Measurements from ENCODE around the gene KIAA1191.

The KIAA1191 gene

DNA sequence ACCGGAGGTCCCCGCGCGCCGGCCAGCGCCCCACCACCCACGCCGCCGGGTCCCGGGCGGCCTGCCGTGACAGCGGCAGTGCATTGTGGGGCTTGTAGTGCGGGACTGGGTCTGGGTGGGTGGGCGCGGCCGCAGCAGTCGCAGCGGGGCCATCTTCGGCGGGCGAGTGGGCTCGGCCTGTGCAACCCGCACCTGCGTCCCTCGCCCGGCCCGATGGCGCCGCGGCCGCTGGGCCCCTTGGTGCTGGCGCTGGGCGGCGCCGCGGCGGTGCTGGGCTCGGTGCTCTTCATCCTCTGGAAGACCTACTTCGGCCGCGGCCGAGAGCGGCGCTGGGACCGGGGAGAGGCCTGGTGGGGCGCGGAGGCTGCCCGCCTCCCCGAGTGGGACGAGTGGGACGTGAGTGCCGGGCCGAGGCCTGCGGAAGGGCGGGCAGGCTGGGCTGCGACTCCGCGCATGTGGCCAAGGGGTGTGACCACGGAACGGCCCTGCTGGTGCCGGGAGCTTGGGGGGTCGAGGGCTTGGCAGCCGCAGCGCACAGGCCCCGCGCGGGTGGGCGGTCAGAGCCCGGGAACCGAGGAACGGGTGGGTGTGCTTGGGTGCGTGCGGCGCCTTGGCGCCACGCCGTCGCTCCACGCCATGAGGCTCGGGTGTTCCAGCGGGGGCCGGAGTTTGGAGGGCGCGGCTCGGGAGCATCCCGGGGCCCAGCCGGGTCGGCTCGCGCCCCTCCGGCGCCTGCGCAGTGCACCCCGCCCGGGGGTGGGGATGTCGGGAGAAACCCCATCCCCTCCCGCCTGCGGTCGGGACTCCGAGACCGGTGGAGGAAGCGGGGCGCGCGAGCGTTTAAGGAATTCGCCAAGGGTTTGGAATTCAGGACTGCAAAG lies 4.0 kb upstream of the KIAA1191 start, which contains the start of gene ARL10:
TSS of gene ARL10 (plus strand) at position 137 of the 881 bp plus-strand sequence. CDS start at position 214, 77 bp downstream.
- DNase-seq, result peak; percentile 46 to 57

DNA sequence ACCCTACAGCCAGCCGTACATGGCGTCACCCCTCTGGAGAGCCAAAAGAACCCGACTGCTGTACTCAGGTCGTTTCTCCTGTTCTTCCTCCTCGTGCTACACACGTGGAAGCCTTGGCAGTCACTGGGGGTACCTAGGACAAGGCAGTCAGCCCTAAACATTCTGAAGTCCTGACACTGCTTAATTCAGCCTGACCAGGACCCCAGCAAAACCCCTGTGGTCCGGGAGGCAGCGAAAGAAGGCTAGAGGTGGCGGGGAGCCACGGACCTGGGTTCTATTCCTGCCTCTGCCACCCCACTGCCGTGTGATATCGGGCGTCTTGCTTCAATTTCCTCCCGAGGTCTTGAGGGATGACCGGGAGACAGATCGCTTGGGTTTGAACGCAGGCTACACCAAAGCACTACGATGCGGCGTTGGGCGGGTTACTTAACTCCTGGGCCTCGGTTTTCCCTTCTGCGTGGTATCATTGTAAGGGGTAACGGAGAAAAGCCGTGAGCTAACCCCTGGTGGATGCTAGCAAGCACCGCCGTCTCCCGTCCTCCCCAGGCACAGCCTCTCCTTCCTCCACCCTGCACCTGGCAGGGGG lies 3.3 kb upstream of the KIAA1191 start:
- no peak for DNase-seq

DNA sequence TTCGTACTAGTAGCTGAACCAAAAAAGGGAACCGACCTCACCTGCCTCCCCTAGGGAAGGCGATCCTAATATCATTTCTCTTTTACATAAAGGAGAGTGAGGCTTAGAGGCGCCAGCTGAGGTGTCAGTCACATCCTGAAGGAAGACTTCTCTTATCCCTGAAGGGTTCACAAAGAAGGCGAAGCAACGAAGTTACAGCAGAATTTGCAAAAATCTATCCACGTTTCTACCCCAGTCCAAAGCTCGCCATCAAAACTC lies 598 bp upstream of the KIAA1191 start:
- no peak for DNase-seq

DNA sequence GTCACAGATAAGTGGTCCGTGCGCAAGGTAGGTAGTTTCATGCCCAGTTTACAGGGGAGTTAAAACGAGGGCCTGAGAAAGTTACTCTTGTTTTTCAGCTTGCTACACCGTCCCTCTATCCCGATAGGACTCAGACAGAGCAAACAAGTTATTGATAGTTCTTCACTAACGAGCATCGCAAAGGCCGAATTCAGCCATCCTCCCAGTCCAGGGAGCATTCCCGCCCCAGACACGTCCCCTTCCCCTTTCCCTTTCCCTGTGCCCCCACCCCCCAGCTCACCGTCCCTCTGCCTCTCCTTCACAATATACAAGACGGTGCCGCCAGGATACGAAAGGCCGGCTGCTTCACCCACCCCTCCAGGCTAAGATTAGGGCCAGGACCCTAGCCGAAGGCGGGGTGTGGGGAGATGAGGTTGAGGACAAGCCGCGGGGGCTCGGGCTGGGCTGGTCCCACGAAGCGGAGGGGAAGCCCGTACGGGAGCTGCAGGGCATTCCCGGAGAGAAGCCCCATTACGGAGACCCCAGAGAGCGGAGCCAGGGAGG lies 599 bp downstream of the KIAA1191 start:
- no peak for DNase-seq

DNA sequence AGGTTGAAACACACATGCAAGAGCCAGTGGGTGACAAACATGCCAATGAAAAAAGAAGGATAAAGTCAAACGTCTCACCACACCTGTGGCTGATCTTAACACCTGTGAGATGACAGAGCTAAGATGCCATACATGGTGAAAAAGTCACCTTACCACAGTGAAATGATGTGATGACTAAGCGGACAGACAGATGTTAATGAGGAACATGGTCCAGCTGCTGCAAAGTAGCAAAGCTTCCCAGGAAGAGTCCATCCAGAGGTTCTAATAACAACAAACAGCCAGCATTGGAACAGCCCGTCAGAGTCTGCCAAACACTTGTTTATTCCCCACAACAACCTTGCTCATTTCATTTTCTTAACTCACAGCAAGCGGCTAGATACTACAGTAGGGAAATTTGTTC lies 1.9 kb downstream of the KIAA1191 start:
- DNase-seq, result no peak

GRCh38 chr5:176356179-176356566 lies 5.4 kb downstream of the KIAA1191 start:
- no peak for DNase-seq

- DNase-seq, result no peak
Measured at GRCh38 chr5:176355400-176356178, 6.0 kb downstream of the KIAA1191 start.

- DNase-seq, result no peak
Measured at GRCh38 chr5:176353533-176353932, 8.0 kb downstream of the KIAA1191 start.

GRCh38 chr5:176352116-176352878 lies 9.3 kb downstream of the KIAA1191 start:
- DNase-seq, result no peak

DNA sequence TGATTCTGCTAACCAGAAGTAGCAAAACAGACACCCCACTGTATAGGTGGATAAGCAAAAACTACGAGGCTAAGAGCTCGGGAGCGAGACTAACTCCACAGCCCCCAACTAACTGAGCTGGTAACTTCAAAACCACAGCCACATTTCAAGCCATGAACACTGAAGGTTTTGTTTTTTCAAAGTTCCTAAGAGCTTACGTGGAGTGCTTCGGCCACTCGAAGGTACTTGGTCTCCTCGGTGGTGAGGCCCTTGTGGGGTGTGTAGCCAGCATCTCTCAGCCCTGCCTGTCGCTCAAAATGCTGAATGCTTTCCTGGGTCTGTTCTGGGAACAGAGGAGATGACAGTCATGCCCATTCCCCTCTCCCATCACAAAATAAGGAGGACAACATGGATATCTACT lies 11.1 kb downstream of the KIAA1191 start:
- DNase-seq, result no peak

DNA sequence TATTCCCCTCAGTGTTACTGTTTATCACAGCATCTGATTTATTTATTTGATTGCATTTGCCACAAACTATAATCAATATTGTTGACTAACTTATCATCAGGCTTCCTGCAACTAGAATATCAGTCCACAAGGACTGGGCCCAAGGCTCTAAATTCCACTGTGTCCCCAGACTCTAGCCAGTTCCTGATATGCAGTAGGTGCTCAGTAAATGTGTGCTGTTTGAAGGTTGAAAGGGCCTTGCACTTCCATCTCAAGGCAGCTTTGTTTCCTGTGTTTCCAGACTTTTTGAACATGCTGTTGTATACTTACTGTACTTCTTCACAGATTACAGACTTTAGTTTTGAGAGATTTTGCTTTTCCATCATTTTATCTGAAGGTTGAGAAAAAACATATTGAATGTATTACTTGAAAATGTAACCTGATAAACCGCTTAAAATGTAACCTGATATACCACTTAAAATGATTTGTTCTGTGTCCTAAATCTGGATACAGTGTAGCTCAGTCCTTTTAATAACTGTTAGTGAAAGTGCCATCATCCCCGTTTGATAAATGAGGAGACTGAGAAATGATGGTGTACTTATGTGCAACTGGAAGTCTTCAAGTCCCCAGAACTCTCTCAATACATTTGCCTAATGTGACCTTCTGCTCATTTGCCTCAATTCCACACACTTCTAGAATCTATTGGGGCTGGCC lies 18.7 kb downstream of the KIAA1191 start:
- DNase-seq, result no peak

- no peak for DNase-seq
Measured at GRCh38 chr5:176342158-176342483, 19.4 kb downstream of the KIAA1191 start.

DNA sequence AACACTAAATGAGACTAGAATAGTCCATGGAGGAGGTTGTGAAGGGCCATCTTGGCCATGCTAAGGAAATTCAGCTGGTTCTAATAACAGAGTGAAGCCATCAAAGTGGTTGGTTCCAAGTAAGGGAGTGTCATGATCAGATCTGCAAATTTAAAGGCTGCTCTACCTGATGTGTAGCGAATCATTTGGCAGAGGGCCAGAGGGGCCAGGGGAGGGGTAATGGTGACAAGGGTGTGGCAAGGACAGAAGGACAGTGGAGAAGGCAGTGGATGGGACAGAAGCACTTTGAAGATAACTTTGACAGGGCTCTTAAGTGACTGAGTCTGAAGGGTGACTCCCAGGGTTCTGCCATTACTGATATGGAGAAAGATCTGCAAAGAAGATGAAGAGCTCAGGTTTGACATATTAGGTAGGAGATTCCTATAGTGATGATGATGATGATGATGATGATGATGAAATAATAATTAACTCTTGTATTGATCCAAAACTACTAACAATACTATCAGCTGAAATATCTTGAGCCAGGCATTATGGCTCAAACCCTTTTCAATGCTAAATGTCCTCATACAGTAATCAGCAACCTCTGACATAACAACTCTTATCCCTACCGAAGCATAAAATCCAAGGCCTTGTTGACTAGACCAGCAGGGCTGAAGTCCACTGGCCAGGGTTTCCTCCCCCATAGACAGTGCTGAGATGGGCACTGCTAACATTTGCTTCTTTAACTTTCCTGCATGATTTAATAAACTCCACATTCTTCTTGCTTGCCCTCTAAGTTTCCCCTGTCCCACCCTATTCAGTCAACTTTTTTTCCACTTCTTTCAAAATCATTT lies 20.0 kb downstream of the KIAA1191 start:
- no peak for DNase-seq

DNA sequence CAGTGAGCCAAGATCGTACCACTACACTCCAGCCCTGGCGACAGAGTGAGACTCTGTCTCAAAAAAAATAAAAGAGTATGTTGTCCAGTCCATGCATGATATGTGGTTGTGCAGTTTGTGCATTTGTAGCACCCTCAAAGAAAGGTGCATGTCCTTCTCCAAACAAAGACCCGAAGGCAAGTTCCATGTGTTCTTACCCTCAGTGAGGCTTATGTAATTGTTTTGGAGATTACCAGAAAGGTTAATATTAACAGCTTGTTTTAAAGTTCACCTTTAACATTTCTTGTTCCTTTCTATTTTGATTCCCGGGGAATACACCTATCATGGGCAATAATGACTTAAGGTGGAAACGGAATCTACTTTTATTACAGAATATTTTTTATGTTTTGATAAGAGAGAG lies 22.3 kb downstream of the KIAA1191 start:
- DNase-seq, result no peak

GRCh38 chr5:176337913-176338312 lies 23.7 kb downstream of the KIAA1191 start:
- no peak for DNase-seq

DNA sequence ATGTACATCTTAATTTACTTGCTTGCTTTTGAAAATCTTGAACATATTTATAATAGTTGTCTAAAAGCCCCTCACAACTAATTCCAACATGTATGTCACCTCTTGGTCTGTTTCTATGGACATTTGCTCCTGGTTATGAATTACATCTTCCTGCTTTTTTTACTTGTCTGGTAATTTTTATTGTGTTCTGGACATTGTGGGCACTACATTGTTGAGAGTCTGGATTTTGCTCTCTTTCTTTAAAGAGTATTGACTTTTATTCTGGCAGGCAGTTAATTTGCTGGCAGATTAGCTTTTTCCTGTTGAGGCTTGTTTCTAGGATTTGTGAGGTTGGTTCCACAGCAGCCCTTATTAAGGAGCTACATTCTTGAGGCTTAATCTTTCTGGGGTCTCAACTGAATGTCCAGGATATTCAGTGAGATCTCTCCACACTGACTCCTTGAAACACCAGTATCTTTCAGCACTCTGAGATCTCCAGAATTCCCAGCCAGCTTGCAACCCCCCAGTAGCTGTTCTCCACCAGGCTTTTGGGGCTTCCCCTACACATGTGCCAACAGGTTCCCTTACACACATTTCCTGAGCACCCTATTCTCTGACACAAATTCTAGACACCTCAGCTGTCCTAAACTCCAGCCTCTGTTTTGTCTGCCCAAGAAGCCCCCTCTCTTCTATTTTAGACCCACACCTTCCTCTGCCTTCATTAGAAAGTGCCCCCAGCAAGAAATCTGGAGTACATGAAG lies 27.4 kb downstream of the KIAA1191 start:
- no peak for DNase-seq

- no peak for DNase-seq
Measured at GRCh38 chr5:176320577-176320976, 41.0 kb downstream of the KIAA1191 start.

DNA sequence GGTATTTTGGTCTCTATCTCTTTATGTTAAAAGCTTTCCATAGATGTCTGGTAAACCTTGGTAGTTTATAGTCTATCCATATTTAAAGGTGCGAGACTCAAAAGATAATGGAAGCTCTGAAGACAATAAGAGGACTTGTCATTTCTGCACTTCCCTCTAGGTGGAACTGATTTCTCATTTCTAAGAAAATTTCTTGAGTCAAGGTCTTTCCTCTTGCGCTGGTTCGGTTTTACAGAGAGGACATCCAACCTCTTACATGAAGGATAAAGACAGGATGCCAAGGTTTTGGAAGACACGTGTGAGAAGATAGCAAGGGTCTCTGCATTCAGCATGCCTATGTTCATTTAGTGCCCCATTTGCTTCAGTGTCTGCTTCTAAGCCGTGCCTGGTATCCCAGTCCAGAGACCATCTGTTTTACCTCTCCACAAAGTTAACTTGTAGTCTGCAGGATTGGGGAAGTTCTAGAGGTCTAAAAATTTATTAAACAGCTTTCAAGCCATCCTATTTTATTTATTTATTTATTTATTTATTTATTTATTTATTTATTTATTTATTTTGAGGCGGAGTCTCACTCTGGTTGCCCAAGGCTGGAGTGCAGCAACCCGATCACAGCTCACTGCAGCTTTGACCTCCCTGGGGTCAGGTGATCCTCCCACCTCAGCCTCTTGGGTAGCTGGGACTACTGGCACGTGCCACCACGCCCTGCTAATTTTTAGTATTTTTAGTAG lies 41.6 kb downstream of the KIAA1191 start:
- no peak for DNase-seq

DNA sequence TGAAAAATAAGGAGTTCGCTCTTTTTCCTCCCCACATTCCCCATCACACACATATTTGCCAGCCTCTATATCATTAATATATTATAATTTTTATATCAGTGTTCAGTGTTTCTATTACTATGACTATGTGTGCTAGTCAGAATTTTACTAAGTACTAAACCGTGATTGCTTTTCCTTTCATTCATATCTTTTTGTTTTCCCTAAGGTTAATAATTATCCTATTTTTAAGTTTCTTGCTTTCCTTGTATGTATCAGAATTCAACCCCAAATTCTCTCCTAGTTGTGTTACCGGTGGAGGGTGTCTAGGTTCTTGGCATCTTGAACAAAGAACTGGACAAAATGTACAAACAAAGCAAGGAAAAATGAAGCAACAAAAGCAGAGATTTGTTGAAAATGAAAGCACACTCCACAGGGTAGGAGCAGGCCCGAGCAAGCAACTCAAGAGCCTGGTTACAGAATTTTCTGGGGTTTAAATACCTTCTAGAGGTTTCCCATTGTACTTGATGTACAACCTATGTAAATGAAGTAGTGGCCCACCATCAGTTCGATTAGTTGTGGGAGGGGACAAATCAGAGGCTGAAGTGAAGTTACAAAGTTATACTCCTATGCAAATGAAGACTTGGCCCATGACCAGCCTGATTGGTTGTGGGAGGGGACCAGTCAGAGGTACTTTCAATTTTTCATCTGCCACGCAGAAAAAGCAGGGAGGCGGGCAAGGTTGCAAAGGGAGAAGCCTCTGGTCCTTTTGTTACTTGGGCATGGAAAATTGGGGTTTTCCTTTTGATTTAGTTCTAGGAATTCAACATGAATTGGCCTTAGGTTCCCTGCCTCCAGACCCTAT lies 43.8 kb downstream of the KIAA1191 start:
- no peak for DNase-seq

Data from stimulated activated CD4-positive, alpha-beta T cell treated with anti-CD3 and anti-CD28 coated beads, Interleukin-2, amount 100 ng/mL, for 48 hours (primary cell).